Tibial nerve (tissue), 3 donors: ENCODE data around the gene CYTH4.

Source experiments
- CTCF ChIP-seq, 5 experiments: fragments of 200-600 bp in 3 of 5; fragments of 450-650 bp in 2 of 5; sonication (generic) in 3 of 5; IDR thresholded peaks; one replicate each; pipeline ENCODE4 v1.5.1; 2016 to 2019; ENCODE audit warnings: antibody characterized with exemption in 5 of 5, mild to moderate bottlenecking in 3 of 5, moderate library complexity in 2 of 5
- POLR2A ChIP-seq, 2 donors: fragments of 450-650 bp; IDR thresholded peaks; one replicate each; pipeline ENCODE4 v1.6.1; 2017; ENCODE audit warnings: antibody characterized with exemption in 2 of 2, mild to moderate bottlenecking in 2 of 2, moderate library complexity in 2 of 2

- TF ChIP-seq CTCF (IDR thresholded peaks at IDR 0.05): no peak
- no peak for TF ChIP-seq POLR2A (IDR thresholded peaks at IDR 0.05)
These were observed 68.9 kb downstream of the CYTH4 start for GRCh38 chr22:37351232-37351631.
